Endothelial cell (in vitro differentiated cells): ENCODE measurements around the gene PHPT1. TPM values are rescaled to one million over a fixed set of nuclear protein-coding genes. Genes with fewer than 3 reads are reported as not detected.
A peak's percentile ranks its signal among the peaks of the same experiment; 100 is the strongest.

Source experiments
- DNase-seq: peaks from one replicate; pipeline ENCODE4 v3.0.0; 2021; ENCODE audit warnings: low spot score
- H3K27ac Mint-ChIP-seq: one replicate; pipeline ENCODE4 v1.8.0; 2021; ENCODE audit warnings: mixed read lengths, inconsistent platforms; ENCODE audit not compliant: unreplicated experiment
- H3K27me3 Mint-ChIP-seq: one replicate; pipeline ENCODE4 v1.8.0; 2021; ENCODE audit warnings: mild to moderate bottlenecking, moderate library complexity, mixed read lengths, inconsistent platforms; ENCODE audit not compliant: unreplicated experiment
- H3K36me3 Mint-ChIP-seq: one replicate; pipeline ENCODE4 v1.8.0; 2021; ENCODE audit warnings: mild to moderate bottlenecking, low read depth, mixed read lengths, inconsistent platforms; ENCODE audit not compliant: unreplicated experiment
- H3K4me1 Mint-ChIP-seq: one replicate; pipeline ENCODE4 v1.8.0; 2021; ENCODE audit warnings: mild to moderate bottlenecking, mixed read lengths, inconsistent platforms; ENCODE audit not compliant: unreplicated experiment
- H3K4me3 Mint-ChIP-seq: one replicate; pipeline ENCODE4 v1.8.0; 2021; ENCODE audit warnings: mild to moderate bottlenecking, mixed read lengths, inconsistent platforms; ENCODE audit not compliant: unreplicated experiment
- H3K9me3 Mint-ChIP-seq: one replicate; pipeline ENCODE4 v1.8.0; 2021; ENCODE audit warnings: mixed read lengths, inconsistent platforms; ENCODE audit not compliant: unreplicated experiment
- total RNA-seq: library from RNA; stranded (reverse); fragmentation: NEBNext Ultra II Directional; extraction: Animal tissue kit (Norgen Biotek cat#: 25700); gene quantifications from one replicate; pipeline ENCODE4 v1.2.1, GENCODE V29; 2021; ENCODE audit not compliant: unreplicated experiment
- TF ChIP-seq, protein P1 (sequence below): fragments of 200-600 bp; sonication (generic); IDR thresholded peaks from one replicate; pipeline ENCODE4 v1.5.0; 2021; ENCODE audit warnings: antibody characterized with exemption; ENCODE audit not compliant: unreplicated experiment

The PHPT1 gene
- total RNA-seq, 1 donor from 2014 or later: 134 TPM

- no peak overlapping the region for H3K27ac Mint-ChIP-seq
- H3K27me3 Mint-ChIP-seq: peaks cover 3% of the 10 kb centered on the region
- H3K36me3 Mint-ChIP-seq: peaks cover 23% of the 10 kb centered on the region
- peaks cover 6% of the 10 kb centered on the region for H3K4me1 Mint-ChIP-seq
- no peak overlapping the region for H3K4me3 Mint-ChIP-seq
- no peaks in the 10 kb centered on the region for H3K9me3 Mint-ChIP-seq
- no peak for DNase-seq
- TF ChIP-seq, protein P1, sequence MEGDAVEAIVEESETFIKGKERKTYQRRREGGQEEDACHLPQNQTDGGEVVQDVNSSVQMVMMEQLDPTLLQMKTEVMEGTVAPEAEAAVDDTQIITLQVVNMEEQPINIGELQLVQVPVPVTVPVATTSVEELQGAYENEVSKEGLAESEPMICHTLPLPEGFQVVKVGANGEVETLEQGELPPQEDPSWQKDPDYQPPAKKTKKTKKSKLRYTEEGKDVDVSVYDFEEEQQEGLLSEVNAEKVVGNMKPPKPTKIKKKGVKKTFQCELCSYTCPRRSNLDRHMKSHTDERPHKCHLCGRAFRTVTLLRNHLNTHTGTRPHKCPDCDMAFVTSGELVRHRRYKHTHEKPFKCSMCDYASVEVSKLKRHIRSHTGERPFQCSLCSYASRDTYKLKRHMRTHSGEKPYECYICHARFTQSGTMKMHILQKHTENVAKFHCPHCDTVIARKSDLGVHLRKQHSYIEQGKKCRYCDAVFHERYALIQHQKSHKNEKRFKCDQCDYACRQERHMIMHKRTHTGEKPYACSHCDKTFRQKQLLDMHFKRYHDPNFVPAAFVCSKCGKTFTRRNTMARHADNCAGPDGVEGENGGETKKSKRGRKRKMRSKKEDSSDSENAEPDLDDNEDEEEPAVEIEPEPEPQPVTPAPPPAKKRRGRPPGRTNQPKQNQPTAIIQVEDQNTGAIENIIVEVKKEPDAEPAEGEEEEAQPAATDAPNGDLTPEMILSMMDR: no peak
Observed at GRCh38 chr9:136814725-136815421, 34.3 kb upstream of the PHPT1 start.

DNA sequence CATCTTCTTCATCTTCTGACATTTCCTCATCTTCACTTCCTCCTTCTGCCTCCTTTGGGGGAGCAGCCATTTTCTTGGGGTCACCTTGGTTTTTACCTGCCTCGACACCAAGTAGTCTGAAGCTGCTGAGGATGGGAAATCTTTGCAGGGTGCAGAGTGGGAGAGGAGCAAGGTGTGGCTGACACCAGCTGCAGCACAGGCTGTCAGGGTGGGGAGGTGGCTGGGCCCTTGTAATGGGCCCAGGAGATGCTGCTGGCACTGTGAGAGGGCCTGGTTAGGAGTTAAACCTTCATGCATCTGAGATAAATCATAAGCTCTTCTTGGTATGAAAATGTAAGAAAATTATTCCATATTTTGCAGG lies 33.8 kb upstream of the PHPT1 start:
- Mint-ChIP-seq H3K9me3 (no peaks in the 10 kb centered on the region), H3K27ac (no peak overlapping the region), H3K36me3 (peaks cover 23% of the 10 kb centered on the region), H3K27me3 (peaks cover 3% of the 10 kb centered on the region), H3K4me3 (no peak overlapping the region), H3K4me1 (peaks cover 3% of the 10 kb centered on the region)
- TF ChIP-seq, protein P1: no peak
- DNase-seq: no peak

DNA sequence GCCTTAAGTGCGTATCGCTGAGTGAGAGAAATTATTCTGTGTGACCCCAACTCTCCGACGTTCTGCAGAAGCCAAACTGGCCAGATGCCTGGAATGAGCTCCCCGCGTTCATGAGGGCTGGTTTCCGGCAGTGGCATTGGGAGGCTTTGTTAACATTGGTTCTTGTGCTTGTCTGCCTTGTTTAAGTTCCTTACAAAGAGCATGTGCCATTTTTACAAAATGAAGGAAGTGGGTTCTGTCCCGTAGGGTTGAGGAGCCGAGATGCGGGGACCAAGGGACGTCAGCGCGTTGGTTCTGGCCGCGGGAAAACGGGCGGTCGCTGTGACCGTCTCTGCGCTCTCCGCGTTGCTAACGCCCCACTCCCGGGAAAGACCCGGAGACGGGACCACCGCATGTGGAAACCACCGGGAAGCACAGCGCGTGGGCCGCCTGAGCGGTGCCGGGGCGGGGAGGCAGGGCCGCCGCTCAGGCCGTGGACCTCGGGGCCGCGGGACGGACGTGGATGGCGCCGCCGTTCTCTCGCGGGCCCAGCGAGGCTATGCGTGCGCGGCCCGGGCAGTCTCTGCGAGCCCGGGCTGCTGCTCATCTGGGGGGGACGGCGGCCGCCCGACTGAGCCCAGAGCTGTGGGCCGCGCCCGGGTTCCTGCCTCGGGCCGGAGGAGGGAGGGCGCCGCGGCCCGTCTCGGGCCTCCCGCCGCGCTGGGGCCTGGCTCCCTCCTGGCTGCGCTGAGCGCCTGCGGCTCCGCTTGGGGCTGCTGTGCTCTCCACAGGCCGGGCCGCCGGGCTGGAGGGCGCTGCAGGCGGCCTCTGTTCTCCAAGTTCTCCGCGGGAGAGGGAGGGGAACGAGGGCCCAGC lies 28.0 kb upstream of the PHPT1 start:
- Mint-ChIP-seq H3K4me1 (peaks cover 7% of the 10 kb centered on the region), H3K9me3 (no peaks in the 10 kb centered on the region), H3K36me3 (peaks cover 12% of the 10 kb centered on the region), H3K27me3 (peaks cover 10% of the 10 kb centered on the region), H3K27ac (no peak overlapping the region), H3K4me3 (peak overlapping the region; percentile 89)
- TF ChIP-seq, protein P1: no peak
- peak; percentile 47 for DNase-seq

DNA sequence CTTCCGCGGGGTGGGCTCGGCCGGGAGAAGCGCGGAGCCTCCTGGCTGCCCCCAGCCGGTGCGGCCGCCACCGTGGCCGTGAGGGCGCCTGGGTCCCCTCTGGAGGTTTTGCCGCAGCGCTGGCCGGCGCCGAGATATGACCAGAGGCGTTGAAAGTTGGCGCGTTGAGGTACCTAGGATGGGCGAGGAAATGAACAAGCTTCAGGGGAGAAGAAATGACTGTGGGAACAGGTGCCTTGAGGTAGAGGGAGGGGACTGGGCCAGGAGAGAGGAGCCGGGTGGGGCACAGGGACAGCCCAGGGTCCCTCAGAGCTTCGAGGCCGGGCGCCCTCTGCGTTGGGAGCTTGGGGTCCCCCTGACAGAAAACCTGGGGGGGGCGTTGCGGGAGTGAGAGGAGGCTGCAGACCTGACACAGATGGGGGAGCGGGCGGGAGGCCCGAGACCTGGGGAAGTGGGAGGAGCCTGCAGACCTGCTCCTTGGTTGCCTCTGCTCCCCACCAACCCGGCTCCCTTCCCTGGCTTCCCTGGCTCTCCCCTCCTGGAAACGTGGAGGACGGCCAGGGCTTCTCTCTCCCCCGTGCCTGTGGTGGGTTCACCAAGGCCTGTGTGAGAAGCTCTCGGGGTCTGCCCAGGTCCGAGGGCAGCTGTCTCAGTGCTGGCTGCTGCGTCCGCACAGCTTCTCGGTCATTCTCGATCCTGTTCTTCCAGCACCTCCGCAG lies 27.2 kb upstream of the PHPT1 start:
- Mint-ChIP-seq H3K4me3 (no peak overlapping the region), H3K27me3 (peaks cover 10% of the 10 kb centered on the region), H3K36me3 (peaks cover 7% of the 10 kb centered on the region), H3K9me3 (no peaks in the 10 kb centered on the region), H3K4me1 (peaks cover 7% of the 10 kb centered on the region), H3K27ac (no peak overlapping the region)
- no peak for DNase-seq
- TF ChIP-seq, protein P1: no peak
